A549 treated with ZK216348 at 1 μM for 4 hours (cell line): ENCODE measurements around the gene KRTAP22-2. TPM values are rescaled to one million over a fixed set of nuclear protein-coding genes. Genes with fewer than 3 reads are reported as not detected.

Experiments used
- total RNA-seq: library from RNA; stranded (reverse); fragments of 200-300 nt; extraction: Qiagen RNA extraction; gene quantifications from 5 replicates; pipeline ENCODE4 v1.2.3, GENCODE V29; 2022; ENCODE audit warnings: low read depth

Gene KRTAP22-2
- total RNA-seq, result not detected in 5 replicates

DNA sequence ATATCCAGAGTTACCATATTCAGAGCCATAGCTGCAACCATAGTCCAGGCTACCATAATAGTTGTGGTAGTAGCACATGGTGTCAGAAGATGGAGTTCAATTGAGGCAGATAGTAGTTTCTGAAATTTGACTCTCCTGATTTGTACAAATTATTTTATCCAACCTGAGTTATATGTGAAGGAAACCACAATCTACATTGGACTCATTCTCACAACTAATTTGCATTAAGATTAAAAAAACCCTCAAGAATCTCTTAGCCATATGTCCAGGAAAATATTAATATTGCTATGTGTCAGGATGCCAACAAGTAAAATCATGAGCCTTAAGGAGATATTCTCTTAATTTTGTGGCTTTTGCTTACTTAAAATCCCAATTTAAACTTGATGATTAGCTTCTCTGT is at the start of gene KRTAP22-2:
KRTAP22-2 (minus strand) TSS at position 101 of the 400 bp plus-strand sequence.

DNA sequence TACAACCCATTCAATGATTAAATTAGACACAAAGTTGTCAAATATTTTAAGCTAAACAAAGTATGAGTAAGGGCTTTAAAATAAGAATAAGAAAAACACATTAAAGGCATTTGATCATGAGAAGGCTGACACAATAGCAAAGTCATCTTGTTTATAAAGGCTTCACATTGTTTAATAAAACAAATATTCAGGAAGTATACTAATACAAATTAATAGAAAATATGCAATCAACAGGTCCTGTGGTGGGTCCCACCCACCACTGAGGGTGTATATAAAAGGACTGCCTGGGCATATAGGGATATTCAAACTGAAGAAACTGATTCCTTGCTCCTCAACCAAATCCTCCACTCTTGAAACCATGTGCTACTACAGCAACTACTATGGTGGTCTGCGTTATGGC is 44.7 kb upstream of the KRTAP22-2 start, which contains the start of gene KRTAP20-2:
KRTAP20-2 (plus strand) TSS at position 301 of the 400 bp plus-strand sequence; CDS start at position 359, 58 bp downstream.

DNA sequence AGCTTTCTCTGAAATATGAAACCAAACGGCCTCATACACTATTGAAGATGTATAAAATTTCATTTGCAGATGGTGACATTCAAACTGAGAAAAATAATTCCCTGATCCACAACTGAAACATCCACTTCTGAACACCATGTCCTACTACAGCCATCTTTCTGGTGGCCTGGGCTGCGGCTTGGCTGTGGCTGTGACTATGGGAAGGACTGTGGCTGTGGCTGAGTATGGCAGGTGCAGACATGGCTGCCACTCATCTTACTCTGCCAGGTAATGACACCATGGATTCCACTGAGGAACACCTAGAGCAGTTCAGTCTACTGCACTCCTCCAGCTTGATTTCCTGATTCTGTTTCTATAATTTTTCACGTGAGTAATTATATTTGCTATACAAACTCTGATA is 30.3 kb upstream of the KRTAP22-2 start, which contains the start of gene KRTAP20-4:
KRTAP20-4 (plus strand) TSS at position 106 of the 400 bp plus-strand sequence.

DNA sequence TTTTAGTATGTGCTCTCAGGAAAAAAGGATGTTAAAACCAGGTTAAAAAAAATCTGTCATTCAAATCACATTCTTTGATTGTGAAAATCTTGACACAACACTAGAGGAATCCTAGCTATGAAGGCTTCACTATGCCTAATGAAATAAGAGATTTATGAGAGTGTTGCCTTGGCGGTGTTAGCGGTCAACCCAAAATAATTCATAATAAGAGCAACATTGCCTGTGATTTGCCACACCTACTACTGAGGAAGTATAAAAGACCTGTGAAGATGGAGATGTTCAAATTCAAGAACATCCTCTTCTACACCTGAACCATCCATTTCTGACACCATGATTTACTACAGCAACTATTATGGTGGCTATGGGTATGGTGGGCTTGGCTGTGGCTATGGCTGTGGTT is 25.9 kb upstream of the KRTAP22-2 start, which contains the start of gene KRTAP20-1:
KRTAP20-1 (plus strand) TSS at position 301 of the 400 bp plus-strand sequence; CDS start at position 331, 30 bp downstream.

DNA sequence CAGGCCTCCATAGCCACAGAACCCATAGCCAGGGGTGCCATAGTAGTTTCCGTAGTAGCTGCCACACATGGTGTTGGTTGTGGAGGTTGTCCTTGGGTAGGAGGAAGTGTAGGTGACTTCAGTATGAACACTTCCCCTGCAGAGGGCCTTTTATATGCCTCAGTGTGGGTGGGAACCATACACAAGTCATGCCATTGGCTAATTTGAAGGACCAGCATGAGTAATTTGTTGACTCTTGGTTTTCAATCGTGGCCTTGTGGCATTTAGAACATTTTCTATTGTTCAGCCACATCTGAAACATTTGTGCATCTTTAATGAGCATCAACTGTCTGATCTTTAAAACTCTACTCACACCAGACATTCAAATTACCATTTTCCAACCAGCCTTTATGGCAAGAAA is 23.6 kb upstream of the KRTAP22-2 start, which contains the start of gene KRTAP6-1:
KRTAP6-1 (minus strand) TSS at position 95 of the 400 bp plus-strand sequence; CDS start at position 69, 26 bp downstream.

DNA sequence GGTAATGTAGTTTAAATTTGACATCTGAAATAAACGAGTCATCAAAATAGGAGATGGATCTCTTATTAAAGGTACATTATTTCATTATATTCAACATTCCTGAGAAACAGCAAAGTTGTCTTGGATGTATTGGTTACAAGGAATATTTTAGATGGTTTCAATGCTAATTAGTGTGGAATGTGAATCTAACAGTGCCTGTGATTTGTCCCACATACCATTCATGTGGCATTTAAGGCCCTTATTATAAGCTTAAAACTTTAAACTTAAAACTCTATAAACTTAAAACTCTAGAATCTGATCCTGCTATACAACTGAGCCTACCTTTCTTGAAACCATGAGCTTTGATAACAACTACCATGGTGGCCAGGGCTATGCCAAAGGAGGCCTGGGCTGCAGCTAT is 10.6 kb upstream of the KRTAP22-2 start, which contains the start of gene KRTAP22-1:
KRTAP22-1 (plus strand) TSS at position 301 of the 400 bp plus-strand sequence.

DNA sequence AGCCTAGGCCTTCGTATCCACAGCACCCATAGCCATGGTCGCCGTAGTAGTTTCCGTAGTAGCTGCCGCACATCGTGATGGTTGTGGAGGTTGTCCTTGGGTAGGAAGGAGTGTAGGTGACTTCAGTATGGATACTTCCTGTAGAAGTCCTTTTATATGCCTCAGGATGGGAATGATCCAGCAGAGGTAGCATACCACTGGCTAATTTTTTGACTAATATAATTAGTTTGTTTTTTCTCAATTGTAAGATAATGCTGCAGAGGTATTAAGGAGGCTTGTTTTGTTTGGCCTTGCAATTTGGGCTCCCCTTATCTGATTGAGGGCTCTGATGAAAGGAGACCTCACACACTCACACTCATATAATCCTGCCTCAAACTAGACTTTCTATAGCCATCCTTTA is 8.6 kb upstream of the KRTAP22-2 start, which contains the start of gene KRTAP6-2:
KRTAP6-2 (minus strand) TSS at position 101 of the 400 bp plus-strand sequence; CDS start at position 73, 28 bp downstream.

DNA sequence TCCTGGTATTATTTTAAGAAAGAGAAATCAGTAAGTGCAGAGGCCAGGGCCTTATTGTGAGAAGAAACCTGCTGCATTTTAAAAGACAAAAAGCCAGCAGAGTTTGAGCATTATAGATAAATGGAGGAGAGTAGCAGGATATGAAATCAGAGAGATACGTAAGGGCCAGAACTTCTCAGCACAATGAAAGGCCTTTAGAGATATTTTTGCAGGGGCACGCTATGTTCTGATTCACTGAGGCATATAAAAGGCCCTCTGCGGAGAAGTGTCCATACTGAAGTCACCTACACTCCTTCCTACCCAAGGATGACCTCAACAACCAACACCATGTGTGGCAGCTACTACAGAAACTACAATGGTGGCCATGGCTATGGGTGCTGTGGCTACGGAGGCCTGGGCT is 1.9 kb upstream of the KRTAP22-2 start, which contains the start of gene KRTAP6-3:
KRTAP6-3 (plus strand) TSS at position 301 of the 400 bp plus-strand sequence; CDS start at position 307, 6 bp downstream.

DNA sequence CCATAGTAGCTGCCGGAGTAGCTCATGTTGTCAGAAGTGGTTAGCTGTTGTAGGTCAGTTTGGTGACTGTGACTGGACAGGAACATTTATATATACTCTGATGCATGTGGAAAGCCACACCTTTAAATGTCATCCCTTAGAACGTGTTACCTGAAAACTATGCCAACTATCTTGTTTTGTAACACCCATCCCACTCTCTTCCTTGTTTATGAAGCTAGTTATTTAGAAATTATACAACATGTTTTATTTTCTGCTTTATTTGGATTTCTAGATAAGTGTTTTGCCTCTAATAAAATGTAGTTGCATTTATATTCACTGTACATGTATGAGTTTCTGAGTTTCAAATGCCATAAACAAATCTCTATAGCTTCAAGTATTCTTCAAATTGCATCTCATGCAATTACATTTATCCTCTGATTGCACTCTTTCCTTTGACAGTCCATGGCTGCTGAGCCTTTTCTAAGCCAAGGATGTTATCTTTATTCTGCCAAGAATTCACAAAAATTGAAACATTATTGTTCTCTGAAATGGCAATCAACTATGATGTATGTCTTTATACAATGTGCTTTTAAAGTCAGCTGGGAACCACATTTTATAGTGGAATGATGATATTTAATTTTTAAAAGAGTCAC is 28.8 kb downstream of the KRTAP22-2 start, which contains the start of gene KRTAP19-7:
KRTAP19-7 (minus strand) TSS at position 51 of the 632 bp plus-strand sequence; CDS start at position 26, 25 bp downstream.

DNA sequence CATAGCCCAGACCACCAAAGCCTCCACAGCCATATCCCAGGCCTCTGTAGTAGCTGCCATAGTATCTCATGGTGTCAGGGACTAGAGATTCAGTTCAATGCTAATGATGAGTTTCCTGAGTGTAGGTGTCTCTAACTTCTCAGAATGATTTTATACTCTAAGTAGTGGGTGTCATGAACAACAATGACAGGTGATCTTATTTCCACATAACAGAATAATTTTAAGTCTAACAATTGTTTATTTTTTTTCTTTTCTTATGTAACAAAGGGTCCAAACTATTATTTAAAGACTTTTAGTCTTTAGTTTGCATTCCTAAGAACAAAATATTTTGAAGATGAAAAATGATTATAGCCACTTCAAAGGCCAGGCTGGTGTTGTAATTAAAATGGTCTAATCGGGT is 48.4 kb downstream of the KRTAP22-2 start, which contains the start of gene KRTAP19-6:
KRTAP19-6 (minus strand) TSS at position 101 of the 400 bp plus-strand sequence; CDS start at position 70, 31 bp downstream.

Other genes with a start within 250 kb of the KRTAP22-2 start
- not detected in 5 replicates for gene KRTAP23-1, start 241.8 kb downstream of the KRTAP22-2 start, total RNA-seq
- not detected in 5 replicates for gene KRTAP13-2, start 218.1 kb downstream of the KRTAP22-2 start, total RNA-seq
- not detected in 5 replicates for gene KRTAP13-1, start 194.4 kb downstream of the KRTAP22-2 start, total RNA-seq
- not detected in 5 replicates for gene KRTAP13-3, start 164.5 kb downstream of the KRTAP22-2 start, total RNA-seq
- gene KRTAP13-4, start 160.2 kb downstream of the KRTAP22-2 start, total RNA-seq, result not detected in 5 replicates
- not detected in 5 replicates for gene KRTAP15-1, start 150.1 kb downstream of the KRTAP22-2 start, total RNA-seq
- not detected in 5 replicates for gene KRTAP19-1, start 110.0 kb downstream of the KRTAP22-2 start, total RNA-seq
- not detected in 5 replicates for gene KRTAP19-2, start 103.0 kb downstream of the KRTAP22-2 start, total RNA-seq
- not detected in 5 replicates for gene KRTAP19-3, start 98.4 kb downstream of the KRTAP22-2 start, total RNA-seq
- gene KRTAP19-4, start 93.2 kb downstream of the KRTAP22-2 start, total RNA-seq, result not detected in 5 replicates
- gene KRTAP19-5, start 88.3 kb downstream of the KRTAP22-2 start, total RNA-seq, result not detected in 5 replicates
- not detected in 5 replicates for gene KRTAP19-6, start 48.5 kb downstream of the KRTAP22-2 start, total RNA-seq
- not detected in 5 replicates for gene KRTAP19-7, start 29.1 kb downstream of the KRTAP22-2 start, total RNA-seq
- gene KRTAP6-3, start 2.0 kb upstream of the KRTAP22-2 start, total RNA-seq, result not detected in 5 replicates
- not detected in 5 replicates for gene KRTAP6-2, start 8.5 kb upstream of the KRTAP22-2 start, total RNA-seq
- gene KRTAP22-1, start 10.7 kb upstream of the KRTAP22-2 start, total RNA-seq, result not detected in 5 replicates
- not detected in 5 replicates for gene KRTAP6-1, start 23.5 kb upstream of the KRTAP22-2 start, total RNA-seq
- not detected in 5 replicates for gene KRTAP20-1, start 26.0 kb upstream of the KRTAP22-2 start, total RNA-seq
- gene KRTAP20-4, start 30.2 kb upstream of the KRTAP22-2 start, total RNA-seq, result not detected in 5 replicates
- not detected in 5 replicates for gene KRTAP20-2, start 44.8 kb upstream of the KRTAP22-2 start, total RNA-seq
- not detected in 5 replicates for gene KRTAP20-3, start 52.5 kb upstream of the KRTAP22-2 start, total RNA-seq
- gene KRTAP21-3, start 128.4 kb upstream of the KRTAP22-2 start, total RNA-seq, result not detected in 5 replicates
- not detected in 5 replicates for gene KRTAP21-2, start 156.9 kb upstream of the KRTAP22-2 start, total RNA-seq
- gene KRTAP21-1, start 165.0 kb upstream of the KRTAP22-2 start, total RNA-seq, result not detected in 5 replicates
- not detected in 5 replicates for gene KRTAP8-1, start 222.9 kb upstream of the KRTAP22-2 start, total RNA-seq
- not detected in 5 replicates for gene KRTAP7-1, start 239.4 kb upstream of the KRTAP22-2 start, total RNA-seq